HepG2 (cell line): Measurements from ENCODE around the gene APBB2. TPM values are rescaled to one million over a fixed set of nuclear protein-coding genes. Genes with fewer than 3 reads are reported as not detected.

Source experiments
- ATAD3A ChIP-seq: sonication (generic); formaldehyde crosslinking; IDR thresholded peaks from 2 replicates; pipeline ENCODE4 v1.4.0; 2020; ENCODE audit warnings: missing genetic modification reagents
- CC2D1A ChIP-seq: sonication (generic); formaldehyde crosslinking; IDR thresholded peaks from 2 replicates; pipeline ENCODE4 v1.8.1; 2023; ENCODE audit warnings: mild to moderate bottlenecking, missing genetic modification reagents
- HOXA5 ChIP-seq: sonication (generic); formaldehyde crosslinking; IDR thresholded peaks from 2 replicates; pipeline ENCODE4 v1.4.0; 2020; ENCODE audit warnings: missing genetic modification reagents
- POGK ChIP-seq: sonication (generic); formaldehyde crosslinking; conservative IDR thresholded peaks from 2 replicates; pipeline ENCODE4 v1.8.0; 2022; ENCODE audit warnings: mild to moderate bottlenecking, moderate library complexity, missing genetic modification reagents
- RELA ChIP-seq: sonication (generic); formaldehyde crosslinking; IDR thresholded peaks from 2 replicates; pipeline ENCODE4 v1.4.0; 2020; ENCODE audit warnings: missing genetic modification reagents
- U2AF2 ChIP-seq: fragments of 200-400 bp; formaldehyde crosslinking; IDR thresholded peaks from 2 replicates; pipeline ENCODE4 v1.6.1; 2017; ENCODE audit warnings: low read depth, mild to moderate bottlenecking, low read length
- ZBED4 ChIP-seq: sonication (generic); formaldehyde crosslinking; IDR thresholded peaks from 2 replicates; pipeline ENCODE4 v1.4.0; 2020; ENCODE audit warnings: missing genetic modification reagents, borderline replicate concordance
- ZBTB8A ChIP-seq: sonication (generic); formaldehyde crosslinking; IDR thresholded peaks from 2 replicates; pipeline ENCODE4 v1.4.0; 2020; ENCODE audit warnings: mild to moderate bottlenecking, low read depth, missing genetic modification reagents, borderline replicate concordance
- ZC3H13 ChIP-seq: sonication (generic); formaldehyde crosslinking; IDR thresholded peaks from 2 replicates; pipeline ENCODE4 v1.8.1; 2023; ENCODE audit warnings: mild to moderate bottlenecking, missing genetic modification reagents, moderate library complexity
- ZEB1 ChIP-seq: IDR thresholded peaks from 2 replicates; pipeline ENCODE4 v1.6.1; 2012; ENCODE audit warnings: mild to moderate bottlenecking, low read depth, inconsistent platforms; ENCODE audit not compliant: insufficient replicate concordance
- ZNF335 ChIP-seq: sonication (generic); formaldehyde crosslinking; IDR thresholded peaks from 2 replicates; pipeline ENCODE4 v1.4.0; 2020; ENCODE audit warnings: missing genetic modification reagents
- ZNF33B ChIP-seq: sonication (generic); formaldehyde crosslinking; IDR thresholded peaks from 2 replicates; pipeline ENCODE4 v1.5.1; 2020; ENCODE audit warnings: mild to moderate bottlenecking, missing genetic modification reagents
- polyA plus RNA-seq, 8 experiments: library from polyadenylated mRNA; depleted of rRNA in 3 of 8; stranded (reverse) in 7 of 8; unstranded in 1 of 8; fragments of >200 nt; fragmentation: Illumina TruSeq in 4 of 8; extraction: Trizol in 4 of 8; gene quantifications; 2 replicates each; pipeline versions ENCODE4 v1.2.1 to v1.2.3, GENCODE V29; 2011 to 2016; ENCODE audit warnings: low read depth in 4 of 8, missing spikeins in 1 of 8, mixed read lengths in 1 of 8; ENCODE audit not compliant: insufficient read depth in 1 of 8
- total RNA-seq, 5 experiments: library from RNA; depleted of rRNA; stranded (reverse); fragments of >200 nt; fragmentation: Illumina TruSeq; extraction: Trizol; gene quantifications; 2 replicates each; pipeline ENCODE4 v1.2.3, GENCODE V29; 2016; ENCODE audit warnings: low read depth in 1 of 5
- TF ChIP-seq, protein P1 (sequence below): sonication (generic); formaldehyde crosslinking; IDR thresholded peaks from 2 replicates; pipeline ENCODE4 v1.5.1; 2020; ENCODE audit warnings: missing genetic modification reagents, mild to moderate bottlenecking, borderline replicate concordance
- TF ChIP-seq, protein P2 (sequence below): sonication (generic); formaldehyde crosslinking; IDR thresholded peaks from 2 replicates; pipeline ENCODE4 v1.4.0; 2020; ENCODE audit warnings: mild to moderate bottlenecking, missing genetic modification reagents, borderline replicate concordance

Gene APBB2
- total and polyA plus RNA-seq, 2 of the 13 experiments (the other 11 are each of a cell fraction or from before 2014, with no cell fraction given): 11.7 to 17.0 TPM

- TF ChIP-seq, protein P1, sequence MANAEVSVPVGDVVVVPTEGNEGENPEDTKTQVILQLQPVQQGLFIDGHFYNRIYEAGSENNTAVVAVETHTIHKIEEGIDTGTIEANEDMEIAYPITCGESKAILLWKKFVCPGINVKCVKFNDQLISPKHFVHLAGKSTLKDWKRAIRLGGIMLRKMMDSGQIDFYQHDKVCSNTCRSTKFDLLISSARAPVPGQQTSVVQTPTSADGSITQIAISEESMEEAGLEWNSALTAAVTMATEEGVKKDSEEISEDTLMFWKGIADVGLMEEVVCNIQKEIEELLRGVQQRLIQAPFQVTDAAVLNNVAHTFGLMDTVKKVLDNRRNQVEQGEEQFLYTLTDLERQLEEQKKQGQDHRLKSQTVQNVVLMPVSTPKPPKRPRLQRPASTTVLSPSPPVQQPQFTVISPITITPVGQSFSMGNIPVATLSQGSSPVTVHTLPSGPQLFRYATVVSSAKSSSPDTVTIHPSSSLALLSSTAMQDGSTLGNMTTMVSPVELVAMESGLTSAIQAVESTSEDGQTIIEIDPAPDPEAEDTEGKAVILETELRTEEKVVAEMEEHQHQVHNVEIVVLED: peak; percentile 54; the same call in 1 of the 2 replicates
- TF ChIP-seq ZNF335 (CRISPR knock-in tag) (0 out of 2 replicates have a peak, but pooled peaks have one; percentile 39), HOXA5 (CRISPR knock-in tag) (peak; percentile 56; the same call in 1 of the 2 replicates), ZEB1 (no peak), POGK (CRISPR knock-in tag) (peak; percentile 69), ATAD3A (no peak), ZBTB8A (CRISPR knock-in tag) (no peak), ZBED4 (0 out of 2 replicates have a peak, but pooled peaks have one; percentile 16), ZC3H13 (CRISPR knock-in tag) (no peak), CC2D1A (no peak), RELA (no peak), ZNF33B (peak; percentile 50; the same call in 1 of the 2 replicates), U2AF2 (no peak)
- TF ChIP-seq, protein P2, sequence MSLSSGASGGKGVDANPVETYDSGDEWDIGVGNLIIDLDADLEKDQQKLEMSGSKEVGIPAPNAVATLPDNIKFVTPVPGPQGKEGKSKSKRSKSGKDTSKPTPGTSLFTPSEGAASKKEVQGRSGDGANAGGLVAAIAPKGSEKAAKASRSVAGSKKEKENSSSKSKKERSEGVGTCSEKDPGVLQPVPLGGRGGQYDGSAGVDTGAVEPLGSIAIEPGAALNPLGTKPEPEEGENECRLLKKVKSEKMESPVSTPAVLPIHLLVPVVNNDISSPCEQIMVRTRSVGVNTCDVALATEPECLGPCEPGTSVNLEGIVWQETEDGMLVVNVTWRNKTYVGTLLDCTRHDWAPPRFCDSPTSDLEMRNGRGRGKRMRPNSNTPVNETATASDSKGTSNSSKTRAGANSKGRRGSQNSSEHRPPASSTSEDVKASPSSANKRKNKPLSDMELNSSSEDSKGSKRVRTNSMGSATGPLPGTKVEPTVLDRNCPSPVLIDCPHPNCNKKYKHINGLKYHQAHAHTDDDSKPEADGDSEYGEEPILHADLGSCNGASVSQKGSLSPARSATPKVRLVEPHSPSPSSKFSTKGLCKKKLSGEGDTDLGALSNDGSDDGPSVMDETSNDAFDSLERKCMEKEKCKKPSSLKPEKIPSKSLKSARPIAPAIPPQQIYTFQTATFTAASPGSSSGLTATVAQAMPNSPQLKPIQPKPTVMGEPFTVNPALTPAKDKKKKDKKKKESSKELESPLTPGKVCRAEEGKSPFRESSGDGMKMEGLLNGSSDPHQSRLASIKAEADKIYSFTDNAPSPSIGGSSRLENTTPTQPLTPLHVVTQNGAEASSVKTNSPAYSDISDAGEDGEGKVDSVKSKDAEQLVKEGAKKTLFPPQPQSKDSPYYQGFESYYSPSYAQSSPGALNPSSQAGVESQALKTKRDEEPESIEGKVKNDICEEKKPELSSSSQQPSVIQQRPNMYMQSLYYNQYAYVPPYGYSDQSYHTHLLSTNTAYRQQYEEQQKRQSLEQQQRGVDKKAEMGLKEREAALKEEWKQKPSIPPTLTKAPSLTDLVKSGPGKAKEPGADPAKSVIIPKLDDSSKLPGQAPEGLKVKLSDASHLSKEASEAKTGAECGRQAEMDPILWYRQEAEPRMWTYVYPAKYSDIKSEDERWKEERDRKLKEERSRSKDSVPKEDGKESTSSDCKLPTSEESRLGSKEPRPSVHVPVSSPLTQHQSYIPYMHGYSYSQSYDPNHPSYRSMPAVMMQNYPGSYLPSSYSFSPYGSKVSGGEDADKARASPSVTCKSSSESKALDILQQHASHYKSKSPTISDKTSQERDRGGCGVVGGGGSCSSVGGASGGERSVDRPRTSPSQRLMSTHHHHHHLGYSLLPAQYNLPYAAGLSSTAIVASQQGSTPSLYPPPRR: no peak
Observed at GRCh38 chr4:41214136-41214824, at the start of gene APBB2 (continued).
